GM12872 (cell line): ENCODE measurements around the gene ABR.

Source experiments
- TF ChIP-seq, protein P1 (sequence below): IDR thresholded peaks from 3 replicates; pipeline ENCODE4 v1.5.1; 2011; ENCODE audit warnings: low read depth, mild to moderate bottlenecking, low read length, moderate library complexity; ENCODE audit not compliant: insufficient read depth

Gene ABR

GRCh38 chr17:1168533-1169220 is 11.1 kb downstream of the ABR start:
- TF ChIP-seq, protein P1, sequence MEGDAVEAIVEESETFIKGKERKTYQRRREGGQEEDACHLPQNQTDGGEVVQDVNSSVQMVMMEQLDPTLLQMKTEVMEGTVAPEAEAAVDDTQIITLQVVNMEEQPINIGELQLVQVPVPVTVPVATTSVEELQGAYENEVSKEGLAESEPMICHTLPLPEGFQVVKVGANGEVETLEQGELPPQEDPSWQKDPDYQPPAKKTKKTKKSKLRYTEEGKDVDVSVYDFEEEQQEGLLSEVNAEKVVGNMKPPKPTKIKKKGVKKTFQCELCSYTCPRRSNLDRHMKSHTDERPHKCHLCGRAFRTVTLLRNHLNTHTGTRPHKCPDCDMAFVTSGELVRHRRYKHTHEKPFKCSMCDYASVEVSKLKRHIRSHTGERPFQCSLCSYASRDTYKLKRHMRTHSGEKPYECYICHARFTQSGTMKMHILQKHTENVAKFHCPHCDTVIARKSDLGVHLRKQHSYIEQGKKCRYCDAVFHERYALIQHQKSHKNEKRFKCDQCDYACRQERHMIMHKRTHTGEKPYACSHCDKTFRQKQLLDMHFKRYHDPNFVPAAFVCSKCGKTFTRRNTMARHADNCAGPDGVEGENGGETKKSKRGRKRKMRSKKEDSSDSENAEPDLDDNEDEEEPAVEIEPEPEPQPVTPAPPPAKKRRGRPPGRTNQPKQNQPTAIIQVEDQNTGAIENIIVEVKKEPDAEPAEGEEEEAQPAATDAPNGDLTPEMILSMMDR = no peak

DNA sequence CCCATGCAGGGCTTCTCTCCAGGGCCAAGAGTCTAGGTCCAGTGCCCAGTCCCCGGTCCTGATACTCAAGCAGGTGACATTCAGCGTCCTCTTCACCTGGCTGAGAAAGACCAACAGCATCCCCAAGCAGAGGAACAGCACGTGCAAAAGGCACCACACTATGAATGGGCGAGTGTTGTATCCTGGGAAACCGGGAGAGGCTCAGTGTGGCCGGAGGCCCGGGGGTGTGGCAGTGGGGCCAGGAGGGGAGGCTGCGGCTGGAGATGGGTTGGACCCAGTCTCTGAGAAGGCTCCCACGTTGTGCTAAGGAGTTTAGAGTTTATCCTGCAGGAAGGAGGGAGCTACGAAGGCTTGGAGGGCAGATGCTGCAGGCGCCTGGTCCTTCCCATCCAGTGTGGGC is 13.5 kb downstream of the ABR start:
- TF ChIP-seq, protein P1 = no peak

GRCh38 chr17:1165836-1166235 is 13.9 kb downstream of the ABR start:
- TF ChIP-seq, protein P1 = no peak

- TF ChIP-seq, protein P1 = no peak
Measured at GRCh38 chr17:1164935-1165556, 14.7 kb downstream of the ABR start.

DNA sequence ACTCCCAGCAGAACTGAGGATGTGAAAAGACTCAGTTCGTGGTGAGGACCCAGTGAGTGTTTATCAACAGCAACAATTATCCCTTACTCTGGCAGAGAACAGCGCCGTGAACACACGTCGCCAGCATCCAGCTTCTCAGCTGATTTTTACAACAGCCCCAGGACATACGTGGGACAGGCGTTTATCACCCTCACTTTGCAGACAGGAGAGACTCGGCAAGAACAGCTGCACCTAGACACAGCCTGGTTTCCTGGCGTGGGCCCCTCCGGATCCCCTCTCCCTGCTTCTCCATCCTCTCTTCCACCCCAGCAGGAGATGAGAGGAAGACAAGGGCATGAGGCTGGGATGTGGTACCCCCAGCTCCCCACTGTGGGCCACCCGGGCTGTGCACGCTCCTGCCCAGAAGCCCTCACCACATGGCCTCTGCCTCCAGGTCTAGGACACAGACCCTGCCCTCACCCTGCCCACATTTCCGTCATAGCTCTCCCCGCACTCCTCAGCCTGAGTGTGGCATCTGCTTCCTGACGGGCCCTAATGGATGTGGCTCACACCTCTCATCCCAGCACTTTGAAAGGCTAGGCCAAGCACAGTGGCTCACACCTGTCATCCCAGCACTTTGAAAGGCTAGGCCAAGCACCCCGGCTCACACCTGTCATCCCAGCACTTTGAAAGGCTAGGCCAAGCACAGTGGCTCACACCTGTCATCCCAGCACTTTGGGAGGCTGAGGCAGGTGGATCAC is 17.5 kb downstream of the ABR start:
- TF ChIP-seq, protein P1 = no peak

DNA sequence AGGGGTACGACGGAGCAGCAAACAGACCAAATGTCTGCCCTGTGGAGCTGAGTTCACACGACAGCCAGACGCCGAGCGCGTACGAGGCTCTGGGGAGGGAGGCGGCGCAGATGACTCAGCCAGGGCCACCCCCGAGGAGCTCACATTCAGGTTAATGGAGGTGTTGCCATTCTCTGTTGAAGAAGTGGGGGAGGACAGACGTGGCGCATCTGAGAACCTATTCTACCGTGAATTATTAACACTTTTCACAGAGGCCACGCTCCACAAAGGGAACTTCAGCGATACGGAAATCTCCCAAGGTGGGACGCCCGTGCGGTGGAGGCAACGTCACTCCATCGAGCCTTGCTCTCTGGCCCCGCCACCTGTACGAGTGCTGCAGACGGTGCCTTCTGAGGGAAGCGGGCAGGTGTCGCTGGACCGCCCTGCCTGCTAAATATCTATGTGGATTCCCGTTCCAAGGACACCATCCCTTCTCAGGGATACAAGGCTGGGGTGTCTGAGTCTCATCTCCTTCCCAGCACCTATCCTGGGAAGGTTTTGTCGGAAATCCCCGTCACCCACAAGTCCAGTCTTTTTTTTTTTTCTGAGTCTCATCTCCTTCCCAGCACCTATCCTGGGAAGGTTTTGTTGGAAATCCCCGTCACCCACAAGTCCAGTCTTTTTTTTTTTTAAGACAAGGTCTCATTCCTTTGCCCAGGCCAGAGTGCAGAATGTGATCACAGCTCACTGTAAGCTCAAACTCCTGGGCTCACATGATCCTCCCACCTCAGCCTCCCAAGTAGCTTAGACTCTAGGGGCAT is 19.0 kb downstream of the ABR start:
- TF ChIP-seq, protein P1 = no peak
